HepG2 (cell line): ENCODE data around the gene PLIN4. TPM values are rescaled to one million over a fixed set of nuclear protein-coding genes. Genes with fewer than 3 reads are reported as not detected.

Experiments
- ATAC-seq: fragments of 200-7000 bp; cut with Tn5 transposase; 3 replicates; pipeline ENCODE4 v1.9.1; 2020; ENCODE audit warnings: mild to moderate bottlenecking, moderate library complexity
- BruUV-seq: library from RNA; stranded (reverse); fragments of 400-500 nt; replicated peaks from 2 replicates; lab custom pipeline; 2021; lab: Mats Ljungman, UMichigan
- CTCF ChIA-PET: fragments of 300-600 bp; formaldehyde crosslinking; extraction: SDS; loops from one replicate; lab custom pipeline; 2021; ENCODE audit warnings: low total read pairs, inconsistent platforms, low intra/inter-chr PET ratio; lab: Yijun Ruan, JAX
- POLR2A ChIA-PET: fragments of 350-600 bp; sonication (Branson Sonifier 250); formaldehyde crosslinking; loops from one replicate; lab custom pipeline; 2020; ENCODE audit warnings: antibody characterized with exemption, inconsistent platforms; lab: Yijun Ruan, JAX
- DNase-seq: peaks from one replicate; pipeline ENCODE4 v3.0.0-alpha.2; 2015; ENCODE audit warnings: low spot score
- FAIRE-seq: peaks from 3 replicates; lab custom pipeline; 2011; peaks lifted over from hg19 to GRCh38; lab: Jason Lieb, UNC
- H2AFZ ChIP-seq: one replicate; pipeline ENCODE4 v1.6.1; 2011; ENCODE audit warnings: low read length, inconsistent platforms
- H3K27ac ChIP-seq: fragments of 300-600 bp; 3 replicates; pipeline ENCODE4 v1.8.0; 2011; ENCODE audit warnings: mixed run types, mild to moderate bottlenecking, mixed read lengths, low read length, inconsistent platforms; ENCODE audit not compliant: insufficient read depth; ENCODE audit errors: extremely low read length
- H3K27me3 ChIP-seq, 2 experiments: fragments of 200-600 bp in 1 of 2; 2 replicates in 1 of 2; 3 replicates in 1 of 2; pipeline versions ENCODE4 v1.6.0 to v1.8.0; 2011; ENCODE audit warnings: low read length in 2 of 2, mild to moderate bottlenecking in 2 of 2, moderate library complexity in 2 of 2, inconsistent platforms in 1 of 2; ENCODE audit not compliant: insufficient read depth in 2 of 2, control insufficient read depth in 1 of 2
- H3K36me3 ChIP-seq, 2 experiments: fragments of 200-600 bp in 1 of 2; replicated peaks in 1 of 2; 2 replicates in 1 of 2; 3 replicates in 1 of 2; pipeline versions ENCODE4 v1.5.1 to v1.8.0; 2011; ENCODE audit warnings: low read length in 2 of 2, inconsistent platforms in 1 of 2; ENCODE audit not compliant: insufficient read depth in 2 of 2, control insufficient read depth in 1 of 2
- H3K4me1 ChIP-seq: 2 replicates; pipeline ENCODE4 v1.5.1; 2012; ENCODE audit warnings: low read length, inconsistent platforms; ENCODE audit not compliant: insufficient read depth
- H3K4me2 ChIP-seq: 2 replicates; pipeline ENCODE4 v1.6.0; 2011; ENCODE audit warnings: low read depth, low read length, inconsistent platforms
- H3K4me3 ChIP-seq, 3 experiments: fragments of 200-600 bp in 1 of 3; sonication (generic), shearing (Covaris generic) in 1 of 3; replicated peaks in 1 of 3; 2 replicates each; pipeline ENCODE4 v1.5.1; 2011 to 2016; ENCODE audit warnings: low read length in 3 of 3, inconsistent platforms in 2 of 3, low read depth in 2 of 3, mild to moderate bottlenecking in 2 of 3, control low read depth in 1 of 3, mixed read lengths in 1 of 3; ENCODE audit not compliant: insufficient read depth in 1 of 3
- H3K79me2 ChIP-seq: one replicate; pipeline ENCODE4 v1.6.1; 2011; ENCODE audit warnings: low read length, inconsistent platforms; ENCODE audit not compliant: insufficient read depth
- H3K9ac ChIP-seq: 2 replicates; pipeline ENCODE4 v1.6.0; 2011; ENCODE audit warnings: mild to moderate bottlenecking, low read depth, low read length, inconsistent platforms; ENCODE audit not compliant: insufficient read depth
- H3K9me3 ChIP-seq: 2 replicates; pipeline ENCODE4 v1.5.1; 2012; ENCODE audit warnings: mild to moderate bottlenecking, low read length
- H4K20me1 ChIP-seq: 2 replicates; pipeline ENCODE4 v1.6.0; 2011; ENCODE audit warnings: inconsistent platforms, mild to moderate bottlenecking, low read length, moderate library complexity; ENCODE audit not compliant: insufficient read depth
- BRCA1 ChIP-seq: sonication (generic); formaldehyde crosslinking; IDR thresholded peaks from 2 replicates; pipeline ENCODE4 v1.4.0; 2020; ENCODE audit warnings: missing genetic modification reagents
- EZH2 ChIP-seq: conservative IDR thresholded peaks from 2 replicates; pipeline ENCODE4 v1.6.1; 2012; ENCODE audit warnings: mild to moderate bottlenecking, low read depth, low read length, moderate library complexity
- NFE2 ChIP-seq: sonication (generic); formaldehyde crosslinking; IDR thresholded peaks from 2 replicates; pipeline ENCODE4 v1.4.0; 2020; ENCODE audit warnings: missing genetic modification reagents
- STAG1 ChIP-seq: sonication (generic); formaldehyde crosslinking; IDR thresholded peaks from 2 replicates; pipeline ENCODE4 v1.4.0; 2020; ENCODE audit warnings: missing genetic modification reagents
- XRCC5 ChIP-seq: fragments of 200-400 bp; formaldehyde crosslinking; optimal IDR thresholded peaks from 2 replicates; pipeline ENCODE3; 2017; ENCODE audit warnings: mild to moderate bottlenecking, low read length
- ZNF557 ChIP-seq: sonication (generic); formaldehyde crosslinking; IDR thresholded peaks from 2 replicates; pipeline ENCODE4 v1.4.0; 2020; ENCODE audit warnings: missing genetic modification reagents
- ZNF768 ChIP-seq: sonication (generic); formaldehyde crosslinking; IDR thresholded peaks from 2 replicates; pipeline ENCODE4 v1.4.0; 2020; ENCODE audit warnings: missing genetic modification reagents
- WGBS: methylation state at CpG from one replicate; pipeline ENCODE4 v1.1.6; 2017; ENCODE audit warnings: low lambda C conversion rate; 5-methylcytosine and 5-hydroxymethylcytosine counted together
- in situ Hi-C: cut with HindIII; loops from 2 replicates; pipeline ENCODE4 v1.10.0; 2017; ENCODE audit warnings: low pct_unique_long_range_greater_than_20kb; ENCODE audit not compliant: extremely low pct_ligation_motif_present
- intact Hi-C: fragments of 100-400 bp; cut with micrococcal nuclease; formaldehyde crosslinking; loops from one replicate; pipeline ENCODE4 v1.10.0; 2022; ENCODE audit not compliant: unreplicated experiment
- polyA plus RNA-seq, 8 experiments: library from polyadenylated mRNA; depleted of rRNA in 3 of 8; stranded (reverse) in 7 of 8; unstranded in 1 of 8; fragments of >200 nt; fragmentation: Illumina TruSeq in 4 of 8; extraction: Trizol in 4 of 8; gene quantifications; 2 replicates each; pipeline versions ENCODE4 v1.2.1 to v1.2.3, GENCODE V29; 2011 to 2016; ENCODE audit warnings: low read depth in 4 of 8, missing spikeins in 1 of 8, mixed read lengths in 1 of 8; ENCODE audit not compliant: insufficient read depth in 1 of 8
- total RNA-seq, 5 experiments: library from RNA; depleted of rRNA; stranded (reverse); fragments of >200 nt; fragmentation: Illumina TruSeq; extraction: Trizol; gene quantifications; 2 replicates each; pipeline ENCODE4 v1.2.3, GENCODE V29; 2016; ENCODE audit warnings: low read depth in 1 of 5
- TF ChIP-seq, protein P1 (sequence below): sonication (generic); formaldehyde crosslinking; IDR thresholded peaks from 2 replicates; pipeline ENCODE4 v1.5.0; 2020; ENCODE audit warnings: mild to moderate bottlenecking, missing genetic modification reagents, moderate library complexity
- TF ChIP-seq, protein P2 (sequence below): sonication (generic); formaldehyde crosslinking; IDR thresholded peaks from 2 replicates; pipeline ENCODE4 v1.4.0; 2020; ENCODE audit warnings: missing genetic modification reagents
- TF ChIP-seq, protein P3 (sequence below): sonication (generic); formaldehyde crosslinking; IDR thresholded peaks from 2 replicates; pipeline ENCODE4 v1.4.0; 2020; ENCODE audit warnings: missing genetic modification reagents, borderline replicate concordance
- TF ChIP-seq, protein P4 (sequence below): IDR thresholded peaks from 2 replicates; pipeline ENCODE4 v1.4.0; 2020; ENCODE audit warnings: mild to moderate bottlenecking, missing genetic modification reagents

Gene PLIN4
- total and polyA plus RNA-seq, 2 of the 13 experiments (the other 11 are each of a cell fraction or from before 2014, with no cell fraction given) = 1.1 to 1.3 TPM

DNA sequence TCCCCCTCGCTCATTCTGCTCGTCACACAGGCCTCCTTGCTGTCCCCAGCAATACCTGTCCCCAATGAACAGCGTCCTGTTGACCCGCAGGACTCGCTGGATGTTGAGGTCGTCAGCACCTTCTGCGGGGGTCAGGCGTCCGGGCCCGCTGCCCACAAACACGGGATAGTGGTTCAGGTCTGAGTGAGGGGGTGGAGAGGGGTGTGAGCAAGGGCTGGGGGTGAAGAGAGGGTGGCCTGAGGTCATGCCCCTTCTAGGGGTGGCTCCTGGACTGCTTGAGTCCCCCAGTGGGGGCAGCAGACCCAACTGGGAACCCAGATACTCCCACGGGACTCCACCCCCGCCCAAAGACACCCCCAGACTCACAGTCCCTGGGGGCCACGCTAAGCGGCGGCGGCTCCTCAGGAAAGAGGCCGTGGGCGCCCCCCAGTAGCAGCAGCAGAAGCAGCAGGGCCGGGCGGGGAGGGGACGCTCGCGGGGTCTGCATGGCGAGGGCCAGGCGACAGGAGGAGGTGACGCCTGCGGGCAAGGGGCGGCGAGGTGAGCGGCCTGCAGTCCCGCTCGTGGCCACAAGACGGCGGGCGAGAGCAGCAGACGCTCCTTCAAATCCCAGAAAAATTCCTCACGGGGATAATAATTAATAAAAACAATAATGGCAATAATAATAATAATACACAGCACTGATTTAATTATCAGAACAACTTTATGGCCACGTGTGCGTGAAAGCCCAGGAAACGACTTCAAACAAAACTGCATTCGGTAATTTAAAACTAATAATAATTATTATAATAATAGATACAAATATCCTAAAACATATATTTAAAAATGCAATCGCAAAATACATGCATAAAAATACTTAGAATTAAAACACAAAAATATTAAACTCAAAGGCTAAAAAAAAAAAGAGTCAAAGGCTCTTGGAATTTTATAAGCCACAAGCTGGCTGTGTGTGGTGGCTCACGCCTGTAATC is 40.0 kb upstream of the PLIN4 start:
- no peaks in the 10 kb centered on the region for H3K4me1 ChIP-seq
- no TSS peak for BruUV-seq
- H3K9me3 ChIP-seq = no peaks in the 10 kb centered on the region
- no peak overlapping the region for H3K4me2 ChIP-seq
- ChIA-PET CTCF (interaction anchor here (0.8 to 1.1 kb wide), 2 partner anchors 78 to 245 kb away, joined by 3 to 6 read pairs; no protein-coding TSS in a partner anchor), POLR2A (no interaction called here)
- no peaks in the 10 kb centered on the region for H3K27me3 ChIP-seq
- H3K36me3 ChIP-seq = peaks cover 25 to 42% of the 10 kb centered on the region in 2 experiments
- no peak for FAIRE-seq
- H4K20me1 ChIP-seq = peaks cover 9% of the 10 kb centered on the region; the same call in 1 of the 2 replicates
- DNase-seq = no peak
- no peak overlapping the region for H3K4me3 ChIP-seq
- 83% methylated on average over 44 of the region's 44 CpGs for WGBS
- in situ Hi-C loops = no loop called here
- H2AFZ ChIP-seq = no peak overlapping the region
- H3K9ac ChIP-seq = no peak overlapping the region
- peaks cover 9% of the 10 kb centered on the region for H3K79me2 ChIP-seq
- ATAC-seq = no peak
- no peak overlapping the region for H3K27ac ChIP-seq
- intact Hi-C loops = no loop called here
- TF ChIP-seq XRCC5 (peak; percentile 54), ZNF557 (no peak), NFE2 (CRISPR knock-in tag) (no peak), BRCA1 (CRISPR knock-in tag) (no peak), ZNF768 (CRISPR knock-in tag) (peak; percentile 10; the same call in 1 of the 2 replicates), STAG1 (CRISPR knock-in tag) (peak; percentile 56), EZH2 (no peak)
- TF ChIP-seq, protein P1, sequence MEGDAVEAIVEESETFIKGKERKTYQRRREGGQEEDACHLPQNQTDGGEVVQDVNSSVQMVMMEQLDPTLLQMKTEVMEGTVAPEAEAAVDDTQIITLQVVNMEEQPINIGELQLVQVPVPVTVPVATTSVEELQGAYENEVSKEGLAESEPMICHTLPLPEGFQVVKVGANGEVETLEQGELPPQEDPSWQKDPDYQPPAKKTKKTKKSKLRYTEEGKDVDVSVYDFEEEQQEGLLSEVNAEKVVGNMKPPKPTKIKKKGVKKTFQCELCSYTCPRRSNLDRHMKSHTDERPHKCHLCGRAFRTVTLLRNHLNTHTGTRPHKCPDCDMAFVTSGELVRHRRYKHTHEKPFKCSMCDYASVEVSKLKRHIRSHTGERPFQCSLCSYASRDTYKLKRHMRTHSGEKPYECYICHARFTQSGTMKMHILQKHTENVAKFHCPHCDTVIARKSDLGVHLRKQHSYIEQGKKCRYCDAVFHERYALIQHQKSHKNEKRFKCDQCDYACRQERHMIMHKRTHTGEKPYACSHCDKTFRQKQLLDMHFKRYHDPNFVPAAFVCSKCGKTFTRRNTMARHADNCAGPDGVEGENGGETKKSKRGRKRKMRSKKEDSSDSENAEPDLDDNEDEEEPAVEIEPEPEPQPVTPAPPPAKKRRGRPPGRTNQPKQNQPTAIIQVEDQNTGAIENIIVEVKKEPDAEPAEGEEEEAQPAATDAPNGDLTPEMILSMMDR (CRISPR knock-in tag) = peak; percentile 69
- TF ChIP-seq, protein P2, sequence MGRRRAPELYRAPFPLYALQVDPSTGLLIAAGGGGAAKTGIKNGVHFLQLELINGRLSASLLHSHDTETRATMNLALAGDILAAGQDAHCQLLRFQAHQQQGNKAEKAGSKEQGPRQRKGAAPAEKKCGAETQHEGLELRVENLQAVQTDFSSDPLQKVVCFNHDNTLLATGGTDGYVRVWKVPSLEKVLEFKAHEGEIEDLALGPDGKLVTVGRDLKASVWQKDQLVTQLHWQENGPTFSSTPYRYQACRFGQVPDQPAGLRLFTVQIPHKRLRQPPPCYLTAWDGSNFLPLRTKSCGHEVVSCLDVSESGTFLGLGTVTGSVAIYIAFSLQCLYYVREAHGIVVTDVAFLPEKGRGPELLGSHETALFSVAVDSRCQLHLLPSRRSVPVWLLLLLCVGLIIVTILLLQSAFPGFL (CRISPR knock-in tag) = no peak
- TF ChIP-seq, protein P3, sequence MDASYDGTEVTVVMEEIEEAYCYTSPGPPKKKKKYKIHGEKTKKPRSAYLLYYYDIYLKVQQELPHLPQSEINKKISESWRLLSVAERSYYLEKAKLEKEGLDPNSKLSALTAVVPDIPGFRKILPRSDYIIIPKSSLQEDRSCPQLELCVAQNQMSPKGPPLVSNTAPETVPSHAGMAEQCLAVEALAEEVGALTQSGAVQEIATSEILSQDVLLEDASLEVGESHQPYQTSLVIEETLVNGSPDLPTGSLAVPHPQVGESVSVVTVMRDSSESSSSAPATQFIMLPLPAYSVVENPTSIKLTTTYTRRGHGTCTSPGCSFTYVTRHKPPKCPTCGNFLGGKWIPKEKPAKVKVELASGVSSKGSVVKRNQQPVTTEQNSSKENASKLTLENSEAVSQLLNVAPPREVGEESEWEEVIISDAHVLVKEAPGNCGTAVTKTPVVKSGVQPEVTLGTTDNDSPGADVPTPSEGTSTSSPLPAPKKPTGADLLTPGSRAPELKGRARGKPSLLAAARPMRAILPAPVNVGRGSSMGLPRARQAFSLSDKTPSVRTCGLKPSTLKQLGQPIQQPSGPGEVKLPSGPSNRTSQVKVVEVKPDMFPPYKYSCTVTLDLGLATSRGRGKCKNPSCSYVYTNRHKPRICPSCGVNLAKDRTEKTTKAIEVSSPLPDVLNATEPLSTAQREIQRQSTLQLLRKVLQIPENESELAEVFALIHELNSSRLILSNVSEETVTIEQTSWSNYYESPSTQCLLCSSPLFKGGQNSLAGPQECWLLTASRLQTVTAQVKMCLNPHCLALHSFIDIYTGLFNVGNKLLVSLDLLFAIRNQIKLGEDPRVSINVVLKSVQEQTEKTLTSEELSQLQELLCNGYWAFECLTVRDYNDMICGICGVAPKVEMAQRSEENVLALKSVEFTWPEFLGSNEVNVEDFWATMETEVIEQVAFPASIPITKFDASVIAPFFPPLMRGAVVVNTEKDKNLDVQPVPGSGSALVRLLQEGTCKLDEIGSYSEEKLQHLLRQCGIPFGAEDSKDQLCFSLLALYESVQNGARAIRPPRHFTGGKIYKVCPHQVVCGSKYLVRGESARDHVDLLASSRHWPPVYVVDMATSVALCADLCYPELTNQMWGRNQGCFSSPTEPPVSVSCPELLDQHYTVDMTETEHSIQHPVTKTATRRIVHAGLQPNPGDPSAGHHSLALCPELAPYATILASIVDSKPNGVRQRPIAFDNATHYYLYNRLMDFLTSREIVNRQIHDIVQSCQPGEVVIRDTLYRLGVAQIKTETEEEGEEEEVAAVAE (CRISPR knock-in tag) = no peak
- TF ChIP-seq, protein P4, sequence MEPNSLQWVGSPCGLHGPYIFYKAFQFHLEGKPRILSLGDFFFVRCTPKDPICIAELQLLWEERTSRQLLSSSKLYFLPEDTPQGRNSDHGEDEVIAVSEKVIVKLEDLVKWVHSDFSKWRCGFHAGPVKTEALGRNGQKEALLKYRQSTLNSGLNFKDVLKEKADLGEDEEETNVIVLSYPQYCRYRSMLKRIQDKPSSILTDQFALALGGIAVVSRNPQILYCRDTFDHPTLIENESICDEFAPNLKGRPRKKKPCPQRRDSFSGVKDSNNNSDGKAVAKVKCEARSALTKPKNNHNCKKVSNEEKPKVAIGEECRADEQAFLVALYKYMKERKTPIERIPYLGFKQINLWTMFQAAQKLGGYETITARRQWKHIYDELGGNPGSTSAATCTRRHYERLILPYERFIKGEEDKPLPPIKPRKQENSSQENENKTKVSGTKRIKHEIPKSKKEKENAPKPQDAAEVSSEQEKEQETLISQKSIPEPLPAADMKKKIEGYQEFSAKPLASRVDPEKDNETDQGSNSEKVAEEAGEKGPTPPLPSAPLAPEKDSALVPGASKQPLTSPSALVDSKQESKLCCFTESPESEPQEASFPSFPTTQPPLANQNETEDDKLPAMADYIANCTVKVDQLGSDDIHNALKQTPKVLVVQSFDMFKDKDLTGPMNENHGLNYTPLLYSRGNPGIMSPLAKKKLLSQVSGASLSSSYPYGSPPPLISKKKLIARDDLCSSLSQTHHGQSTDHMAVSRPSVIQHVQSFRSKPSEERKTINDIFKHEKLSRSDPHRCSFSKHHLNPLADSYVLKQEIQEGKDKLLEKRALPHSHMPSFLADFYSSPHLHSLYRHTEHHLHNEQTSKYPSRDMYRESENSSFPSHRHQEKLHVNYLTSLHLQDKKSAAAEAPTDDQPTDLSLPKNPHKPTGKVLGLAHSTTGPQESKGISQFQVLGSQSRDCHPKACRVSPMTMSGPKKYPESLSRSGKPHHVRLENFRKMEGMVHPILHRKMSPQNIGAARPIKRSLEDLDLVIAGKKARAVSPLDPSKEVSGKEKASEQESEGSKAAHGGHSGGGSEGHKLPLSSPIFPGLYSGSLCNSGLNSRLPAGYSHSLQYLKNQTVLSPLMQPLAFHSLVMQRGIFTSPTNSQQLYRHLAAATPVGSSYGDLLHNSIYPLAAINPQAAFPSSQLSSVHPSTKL (CRISPR knock-in tag) = no peak
